ENCODE measurements around the gene HRH3. TPM values are rescaled to one million over a fixed set of nuclear protein-coding genes. Genes with fewer than 3 reads are reported as not detected.
A peak's percentile ranks its signal among the peaks of the same experiment; 100 is the strongest.

Gene HRH3
- total and polyA plus RNA-seq, 9 donors: not detected

- H3K36me3 ChIP-seq: no peaks in the 10 kb centered on the region
- WGBS, 3 donors: 81 to 84% (median 82%) methylated on average over 23 of the region's 23 CpGs
- no peaks in the 10 kb centered on the region for H3K9me3 ChIP-seq
- peak in 1 of 5 donors; percentile 18 for DNase-seq
- TF ChIP-seq CTCF (IDR thresholded peaks at IDR 0.05) (no peak), EP300 (IDR thresholded peaks at IDR 0.05) (no peak), POLR2A (IDR thresholded peaks at IDR 0.05) (no peak)
- intact Hi-C loops (cut with DNase I): no loop called here
- H3K4me3 ChIP-seq: no peak overlapping the region
- H3K27me3 ChIP-seq: no peaks in the 10 kb centered on the region
- H3K4me1 ChIP-seq (ENCODE audit: insufficient read depth): no peaks in the 10 kb centered on the region
- no peak overlapping the region for H3K27ac ChIP-seq
These were observed 17.3 kb downstream of the HRH3 start for GRCh38 chr20:62202676-62203377.

DNA sequence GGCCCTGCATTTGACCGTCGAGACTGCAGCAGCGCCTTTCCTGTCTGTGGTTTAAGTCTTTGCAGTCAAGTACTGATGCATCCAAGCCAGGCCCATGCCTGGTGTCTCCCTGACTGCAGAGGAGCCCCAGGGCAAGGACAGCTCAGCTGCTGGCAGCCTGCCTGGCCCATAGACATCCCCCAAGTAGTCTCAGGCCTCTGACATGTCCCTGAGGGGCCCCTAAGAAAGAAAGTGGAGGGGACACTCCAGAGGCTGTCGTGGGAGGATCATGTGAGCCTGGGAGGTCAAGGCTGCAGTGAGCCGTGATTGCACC, 18.0 kb downstream of the HRH3 start:
- TF ChIP-seq POLR2A (IDR thresholded peaks at IDR 0.05): no peak
- TF ChIP-seq CTCF (IDR thresholded peaks at IDR 0.05): no peak
- TF ChIP-seq EP300 (IDR thresholded peaks at IDR 0.05): no peak
- no peaks in the 10 kb centered on the region for H3K27me3 ChIP-seq
- intact Hi-C loops (cut with DNase I): no loop called here
- no peaks in the 10 kb centered on the region for H3K36me3 ChIP-seq
- peak in 1 of 5 donors; percentile 21 for DNase-seq
- 55 to 77% (median 77%) methylated on average over 5 of the region's 5 CpGs for WGBS, 3 donors
- H3K9me3 ChIP-seq: no peaks in the 10 kb centered on the region
- no peaks in the 10 kb centered on the region for H3K4me1 ChIP-seq (ENCODE audit: insufficient read depth)
- H3K27ac ChIP-seq: no peak overlapping the region
- no peak overlapping the region for H3K4me3 ChIP-seq

- Histone ChIP-seq H3K4me3 (no peak overlapping the region), H3K36me3 (no peaks in the 10 kb centered on the region), H3K4me1 (ENCODE audit: insufficient read depth) (no peaks in the 10 kb centered on the region), H3K27me3 (no peaks in the 10 kb centered on the region), H3K9me3 (no peaks in the 10 kb centered on the region), H3K27ac (no peak overlapping the region)
- WGBS, 3 donors: 88 to 93% (median 90%) methylated on average over 35 to 38 of the region's 38 CpGs
- no peak for TF ChIP-seq POLR2A (IDR thresholded peaks at IDR 0.05)
- no peak for TF ChIP-seq EP300 (IDR thresholded peaks at IDR 0.05)
- no peak for TF ChIP-seq CTCF (IDR thresholded peaks at IDR 0.05)
- peak in 1 of 5 donors; percentile 25 for DNase-seq
- intact Hi-C loops (cut with DNase I): no loop called here
These were observed 18.6 kb downstream of the HRH3 start for GRCh38 chr20:62201173-62202082.

GRCh38 chr20:62200491-62201172, 19.4 kb downstream of the HRH3 start:
- WGBS, 3 donors: 91 to 94% (median 91%) methylated on average over 38 of the region's 38 CpGs
- H3K4me1 ChIP-seq (ENCODE audit: insufficient read depth): no peaks in the 10 kb centered on the region
- TF ChIP-seq CTCF (IDR thresholded peaks at IDR 0.05) (no peak), EP300 (IDR thresholded peaks at IDR 0.05) (no peak), POLR2A (IDR thresholded peaks at IDR 0.05) (no peak)
- H3K36me3 ChIP-seq: no peaks in the 10 kb centered on the region
- intact Hi-C loops (cut with DNase I): no loop called here
- no peaks in the 10 kb centered on the region for H3K27me3 ChIP-seq
- H3K27ac ChIP-seq: no peak overlapping the region
- peak in 1 of 5 donors; percentile 24 for DNase-seq
- no peaks in the 10 kb centered on the region for H3K9me3 ChIP-seq
- no peak overlapping the region for H3K4me3 ChIP-seq

Data from ovary (tissue), 9 donors.